Rectal smooth muscle tissue (tissue), 1 donor: ENCODE data around the gene XPR1.
"Not testable (repeated sequence)": the region's sequence is repeated elsewhere in the genome, so short reads cannot be mapped to it uniquely, and the experiment has no call there.

Source experiments
- H3K27ac ChIP-seq: one replicate; pipeline ENCODE4 v1.7.0; 2013; ENCODE audit warnings: low read depth, low read length, inconsistent platforms
- H3K27me3 ChIP-seq: one replicate; pipeline ENCODE4 v1.7.0; 2013; ENCODE audit warnings: low read length; ENCODE audit not compliant: control insufficient read depth, insufficient read depth
- H3K36me3 ChIP-seq: one replicate; pipeline ENCODE4 v1.7.0; 2013; ENCODE audit warnings: low read length; ENCODE audit not compliant: control insufficient read depth, insufficient read depth
- H3K4me1 ChIP-seq: one replicate; pipeline ENCODE4 v1.7.0; 2013; ENCODE audit warnings: low read length; ENCODE audit not compliant: control insufficient read depth, insufficient read depth
- H3K4me3 ChIP-seq: one replicate; pipeline ENCODE4 v1.7.0; 2013; ENCODE audit warnings: low read length
- H3K9ac ChIP-seq: one replicate; pipeline ENCODE4 v1.7.0; 2013; ENCODE audit warnings: low read length

Gene XPR1

GRCh38 chr1:180814258-180814657 is 182.4 kb downstream of the XPR1 start:
- Histone ChIP-seq H3K36me3 (no peaks in the 10 kb centered on the region), H3K27me3 (no peaks in the 10 kb centered on the region), H3K4me3 (no peak overlapping the region), H3K9ac (no peak overlapping the region), H3K4me1 (no peaks in the 10 kb centered on the region), H3K27ac (no peak overlapping the region)

- H3K27ac ChIP-seq: no peak overlapping the region
- no peaks in the 10 kb centered on the region for H3K4me1 ChIP-seq
These were observed 183.4 kb downstream of the XPR1 start for GRCh38 chr1:180815188-180815587.

DNA sequence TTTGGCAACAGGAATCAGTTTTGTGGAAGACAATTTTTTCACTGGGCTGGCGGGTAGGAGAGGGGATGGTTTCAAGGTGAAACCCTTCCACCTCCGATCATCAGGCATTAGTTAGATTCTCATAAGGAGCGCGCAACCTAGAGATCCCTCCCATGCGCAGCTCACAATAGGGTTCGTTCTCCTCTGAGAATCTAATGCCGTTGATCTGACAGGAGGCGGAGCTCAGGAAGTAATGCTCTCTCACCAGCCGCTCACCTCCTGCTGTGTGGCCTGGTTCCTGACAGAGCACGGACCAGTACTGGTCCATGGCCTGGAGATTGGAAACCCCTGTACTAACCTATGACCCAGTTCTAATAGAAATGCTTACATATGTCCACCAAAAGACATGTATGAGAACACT is 184.3 kb downstream of the XPR1 start:
- Histone ChIP-seq H3K36me3 (no peaks in the 10 kb centered on the region), H3K4me1 (no peaks in the 10 kb centered on the region), H3K4me3 (no peak overlapping the region), H3K9ac (no peak overlapping the region), H3K27me3 (no peaks in the 10 kb centered on the region), H3K27ac (no peak overlapping the region)

More at GRCh38 chr1:180815188-180815587, 183.4 kb downstream of the XPR1 start:
- no peaks in the 10 kb centered on the region for H3K27me3 ChIP-seq
- no peak overlapping the region for H3K9ac ChIP-seq
- no peak overlapping the region for H3K4me3 ChIP-seq
- H3K36me3 ChIP-seq: no peaks in the 10 kb centered on the region

DNA sequence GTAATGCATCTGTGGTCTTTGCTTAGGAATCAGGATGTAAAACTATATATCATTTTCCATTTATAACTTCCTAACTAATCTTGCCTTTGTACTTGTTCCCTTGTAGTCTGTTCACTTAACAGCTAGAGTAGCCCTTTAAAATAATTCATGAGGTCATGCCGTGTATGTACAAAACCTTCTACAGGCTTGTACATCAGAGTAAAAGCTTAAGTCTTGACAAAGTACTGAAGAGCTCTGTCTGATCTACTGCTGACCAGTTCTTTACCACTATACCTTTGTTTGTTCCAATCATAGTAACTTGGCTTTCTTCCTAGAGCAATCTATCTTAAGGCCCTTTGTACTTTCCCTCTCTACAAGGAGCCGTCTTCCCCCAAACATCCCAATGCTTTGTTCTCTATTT is 190.1 kb downstream of the XPR1 start:
- no peak overlapping the region for H3K4me3 ChIP-seq
- no peaks in the 10 kb centered on the region for H3K27me3 ChIP-seq
- H3K36me3 ChIP-seq: no peaks in the 10 kb centered on the region
- no peak overlapping the region for H3K27ac ChIP-seq
- H3K4me1 ChIP-seq: no peaks in the 10 kb centered on the region
- H3K9ac ChIP-seq: no peak overlapping the region

DNA sequence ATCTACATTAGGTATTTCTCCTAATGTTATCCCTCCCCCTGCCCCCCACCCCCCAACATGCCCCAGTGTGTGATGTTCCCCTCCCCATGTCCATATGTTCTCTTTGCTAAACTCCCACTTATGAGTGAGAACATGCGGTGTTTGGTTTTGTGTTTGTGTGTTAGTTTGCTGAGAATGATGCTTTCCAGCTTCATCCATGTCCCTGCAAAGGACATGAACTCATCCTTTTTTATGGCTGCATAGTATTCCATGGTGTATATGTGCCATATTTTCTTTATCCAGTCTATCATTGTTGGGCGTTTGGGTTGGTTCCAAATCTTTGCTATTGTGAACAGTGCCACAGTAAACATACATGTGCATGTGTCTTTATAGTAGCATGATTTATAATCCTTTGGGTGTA is 199.7 kb downstream of the XPR1 start:
- H3K27ac ChIP-seq, H3K36me3 ChIP-seq: not testable (repeated sequence)

GRCh38 chr1:180833180-180833579 is 201.4 kb downstream of the XPR1 start:
- H3K9ac ChIP-seq, H3K4me3 ChIP-seq, H3K27ac ChIP-seq, H3K4me1 ChIP-seq, H3K36me3 ChIP-seq, H3K27me3 ChIP-seq: not testable (repeated sequence)

More for the DNA sequence above, 199.7 kb downstream of the XPR1 start:
- H3K4me3 ChIP-seq, H3K27me3 ChIP-seq, H3K4me1 ChIP-seq, H3K9ac ChIP-seq: not testable (repeated sequence)

DNA sequence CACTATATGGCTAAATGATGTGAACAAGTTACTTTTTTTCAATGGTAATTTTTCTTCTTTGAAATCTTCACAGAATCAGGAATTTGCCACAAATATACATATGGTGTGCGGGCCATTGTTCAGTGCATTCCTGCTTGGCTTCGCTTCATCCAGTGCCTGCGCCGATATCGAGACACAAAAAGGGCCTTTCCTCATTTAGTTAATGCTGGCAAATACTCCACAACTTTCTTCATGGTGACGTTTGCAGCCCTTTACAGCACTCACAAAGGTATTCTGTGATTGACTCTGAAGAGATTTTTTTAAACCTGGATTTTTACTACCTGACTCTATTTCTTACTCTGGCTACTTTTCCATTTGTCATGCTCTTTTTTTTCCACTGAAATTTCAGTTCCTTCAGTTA is 204.6 kb downstream of the XPR1 start:
- Histone ChIP-seq H3K4me1 (no peaks in the 10 kb centered on the region), H3K4me3 (no peak overlapping the region), H3K27me3 (no peaks in the 10 kb centered on the region), H3K36me3 (no peaks in the 10 kb centered on the region), H3K27ac (no peak overlapping the region), H3K9ac (no peak overlapping the region)

GRCh38 chr1:180837020-180837419 is 205.2 kb downstream of the XPR1 start:
- Histone ChIP-seq H3K27me3 (no peaks in the 10 kb centered on the region), H3K36me3 (no peaks in the 10 kb centered on the region), H3K27ac (no peak overlapping the region)

DNA sequence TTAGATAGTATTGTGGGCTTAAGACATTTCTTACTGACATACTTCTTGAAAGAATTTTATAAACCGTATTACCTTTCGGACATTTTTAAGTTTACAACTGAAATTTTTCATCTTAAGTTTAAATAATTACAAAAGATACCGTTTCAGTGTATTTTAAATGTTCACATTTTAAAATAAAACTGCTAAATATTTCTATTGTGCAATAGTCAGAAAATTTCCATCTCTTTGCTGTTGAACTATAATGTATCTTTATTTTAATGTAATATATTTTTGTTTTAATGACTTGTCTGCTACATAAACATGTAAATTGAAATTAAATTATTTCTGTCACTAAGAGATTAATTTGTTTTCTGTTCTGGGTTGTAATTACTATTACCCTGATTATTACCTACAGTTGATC is 206.7 kb downstream of the XPR1 start:
- Histone ChIP-seq H3K27me3 (no peaks in the 10 kb centered on the region), H3K4me3 (no peak overlapping the region), H3K27ac (no peak overlapping the region), H3K9ac (no peak overlapping the region), H3K4me1 (no peaks in the 10 kb centered on the region), H3K36me3 (no peaks in the 10 kb centered on the region)

More at GRCh38 chr1:180837020-180837419, 205.2 kb downstream of the XPR1 start:
- no peak overlapping the region for H3K4me3 ChIP-seq
- H3K4me1 ChIP-seq: no peaks in the 10 kb centered on the region
- H3K9ac ChIP-seq: no peak overlapping the region

- Histone ChIP-seq H3K4me3 (no peak overlapping the region), H3K4me1 (no peaks in the 10 kb centered on the region), H3K36me3 (no peaks in the 10 kb centered on the region), H3K27me3 (no peaks in the 10 kb centered on the region), H3K9ac (no peak overlapping the region), H3K27ac (no peak overlapping the region)
These were observed 207.7 kb downstream of the XPR1 start for GRCh38 chr1:180839547-180839946.

DNA sequence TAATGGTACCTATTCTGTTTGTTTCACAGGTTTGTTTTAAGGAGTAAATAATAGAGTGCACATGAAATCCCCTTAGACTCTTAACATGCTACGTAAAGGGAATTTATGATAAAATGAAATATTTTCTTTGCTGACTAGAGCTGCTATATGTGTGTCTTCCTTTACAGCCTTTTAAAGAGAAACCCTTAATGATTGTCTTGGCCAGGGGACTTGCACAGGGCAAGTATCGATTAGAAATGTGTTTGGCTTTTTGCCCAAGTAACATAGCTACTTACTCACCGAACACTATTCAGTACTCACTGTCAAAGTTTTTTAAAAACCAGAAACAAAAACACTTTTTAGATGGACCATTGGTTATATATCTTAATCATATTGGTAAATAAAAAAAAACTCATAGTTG is 209.6 kb downstream of the XPR1 start:
- no peaks in the 10 kb centered on the region for H3K4me1 ChIP-seq
- no peaks in the 10 kb centered on the region for H3K36me3 ChIP-seq
- H3K27ac ChIP-seq: no peak overlapping the region
- H3K9ac ChIP-seq: no peak overlapping the region
- no peak overlapping the region for H3K4me3 ChIP-seq
- H3K27me3 ChIP-seq: no peaks in the 10 kb centered on the region

GRCh38 chr1:180842052-180842451 is 210.2 kb downstream of the XPR1 start:
- Histone ChIP-seq H3K4me3 (no peak overlapping the region), H3K9ac (no peak overlapping the region), H3K36me3 (no peaks in the 10 kb centered on the region), H3K27ac (no peak overlapping the region), H3K4me1 (no peaks in the 10 kb centered on the region), H3K27me3 (no peaks in the 10 kb centered on the region)

DNA sequence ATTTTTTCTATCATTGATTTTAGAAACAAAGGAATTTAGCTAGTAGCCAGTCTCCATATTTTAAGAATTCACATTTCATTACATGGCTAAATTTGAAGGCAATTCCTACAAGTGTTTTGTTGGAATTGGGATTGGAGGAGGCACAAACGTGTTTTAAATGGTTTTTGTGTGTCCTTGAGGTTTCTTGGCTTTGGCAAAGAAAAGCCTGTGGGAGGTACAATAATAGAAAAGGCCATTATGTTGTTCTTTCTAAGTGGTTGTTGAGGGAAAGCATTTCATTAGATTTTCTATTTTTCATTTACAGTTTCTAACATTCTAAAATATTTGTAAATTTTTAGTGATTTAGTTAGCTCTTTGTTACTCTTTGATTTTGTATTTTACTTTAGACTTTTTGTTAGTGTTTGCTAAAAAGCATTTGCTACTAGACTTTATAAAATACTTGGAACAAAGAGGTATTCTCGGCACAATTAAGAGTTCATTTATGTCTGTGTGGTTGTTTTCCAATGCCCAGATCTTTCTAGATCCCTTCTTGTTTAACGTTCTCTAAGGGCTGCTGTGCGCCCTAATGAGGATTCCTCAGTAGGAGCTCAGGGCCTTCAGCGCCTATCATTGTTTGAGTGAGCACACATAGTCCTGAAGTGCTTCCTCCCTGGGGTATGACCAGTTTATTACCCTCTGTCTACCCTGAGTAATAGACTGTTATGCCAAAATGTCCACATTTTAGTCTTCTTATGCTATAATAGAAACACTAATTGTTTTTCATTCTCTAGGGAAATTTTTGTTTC is 210.9 kb downstream of the XPR1 start:
- H3K4me1 ChIP-seq: no peaks in the 10 kb centered on the region
- no peak overlapping the region for H3K4me3 ChIP-seq
- H3K9ac ChIP-seq: no peak overlapping the region
- no peaks in the 10 kb centered on the region for H3K27me3 ChIP-seq
- no peak overlapping the region for H3K27ac ChIP-seq
- no peaks in the 10 kb centered on the region for H3K36me3 ChIP-seq
